ENCODE results near the gene TSPAN10. TPM values are rescaled to one million over a fixed set of nuclear protein-coding genes. Genes with fewer than 3 reads are reported as not detected.
"Not testable (repeated sequence)": the region's sequence is repeated elsewhere in the genome, so short reads cannot be mapped to it uniquely, and the experiment has no call there.

Gene TSPAN10
- total RNA-seq, 1 experiment from 2014 or later: 1.8 TPM

GRCh38 chr17:81675515-81676221 lies 38.7 kb downstream of the TSPAN10 start:
- ChIA-PET POLR2A (interaction anchor here (0.8 to 2.8 kb wide), 4 partner anchors 9 to 187 kb away, joined by 3 to 10 read pairs (median 6); partner anchors contain the start of genes CCDC137, MRPL12, NPLOC4 and OXLD1), CTCF (interaction anchor here (1.0 to 1.6 kb wide), 3 partner anchors 10 to 31 kb away, joined by 4 to 8 read pairs (median 5); no protein-coding TSS in a partner anchor)
- intact Hi-C loops (cut with micrococcal nuclease); H3K4me3 Mint-ChIP-seq (ENCODE audit: unreplicated experiment); H3K27me3 Mint-ChIP-seq (ENCODE audit: insufficient read depth, unreplicated experiment); H3K27ac Mint-ChIP-seq (ENCODE audit: low read depth, unreplicated experiment); H3K4me1 Mint-ChIP-seq (ENCODE audit: insufficient read depth, unreplicated experiment); BruUV-seq (replicated peaks); H3K9me3 Mint-ChIP-seq (ENCODE audit: unreplicated experiment): not testable (repeated sequence)
- DNase-seq (ENCODE audit: unreplicated experiment): peak; percentile 30
- peak; percentile 66 for TF ChIP-seq CTCF (IDR thresholded peaks at IDR 0.05; ENCODE audit: unreplicated experiment)
- H3K36me3 Mint-ChIP-seq (ENCODE audit: insufficient read depth, unreplicated experiment): peaks cover 45% of the 10 kb centered on the region

GRCh38 chr17:81676906-81677305 lies 39.9 kb downstream of the TSPAN10 start:
- DNase-seq (ENCODE audit: unreplicated experiment): no peak
- H3K27me3 Mint-ChIP-seq (ENCODE audit: insufficient read depth, unreplicated experiment): no peaks in the 10 kb centered on the region
- H3K27ac Mint-ChIP-seq (ENCODE audit: low read depth, unreplicated experiment): no peak overlapping the region
- ChIA-PET CTCF (interaction anchor here (0.6 to 1.0 kb wide), 3 partner anchors 28 to 154 kb away, joined by 3 to 5 read pairs (median 3); no protein-coding TSS in a partner anchor), POLR2A (interaction anchor here (0.5 to 2.8 kb wide), 2 partner anchors 11 to 155 kb away, joined by 7 to 10 read pairs; partner anchors contain the start of genes CCDC137 and OXLD1)
- peaks cover 5% of the 10 kb centered on the region for H3K4me1 Mint-ChIP-seq (ENCODE audit: insufficient read depth, unreplicated experiment)
- BruUV-seq (replicated peaks): no TSS peak
- H3K4me3 Mint-ChIP-seq (ENCODE audit: unreplicated experiment): no peak overlapping the region
- H3K9me3 Mint-ChIP-seq (ENCODE audit: unreplicated experiment): no peaks in the 10 kb centered on the region
- no peak for TF ChIP-seq CTCF (IDR thresholded peaks at IDR 0.05; ENCODE audit: unreplicated experiment)
- peaks cover 36% of the 10 kb centered on the region for H3K36me3 Mint-ChIP-seq (ENCODE audit: insufficient read depth, unreplicated experiment)
- intact Hi-C loops (cut with micrococcal nuclease): no loop called here

- POLR2A ChIA-PET: interaction anchor here (1.2 to 1.6 kb wide), 5 partner anchors 10 to 31 kb away, joined by 3 to 7 read pairs (median 5); partner anchors contain the start of genes CCDC137, MRPL12 and OXLD1
- intact Hi-C loops (cut with micrococcal nuclease): no loop called here
- DNase-seq (ENCODE audit: unreplicated experiment): no peak
- TF ChIP-seq CTCF (IDR thresholded peaks at IDR 0.05; ENCODE audit: unreplicated experiment): no peak
- no peak overlapping the region for H3K27ac Mint-ChIP-seq (ENCODE audit: low read depth, unreplicated experiment)
- BruUV-seq (replicated peaks): no TSS peak
- peaks cover 19% of the 10 kb centered on the region for H3K36me3 Mint-ChIP-seq (ENCODE audit: insufficient read depth, unreplicated experiment)
- H3K27me3 Mint-ChIP-seq (ENCODE audit: insufficient read depth, unreplicated experiment): no peaks in the 10 kb centered on the region
- CTCF ChIA-PET: interaction anchor here (0.7 kb wide), 1 partner anchor 567 kb away, joined by 3 read pairs; no protein-coding TSS in a partner anchor
- peaks cover 5% of the 10 kb centered on the region for H3K4me1 Mint-ChIP-seq (ENCODE audit: insufficient read depth, unreplicated experiment)
- H3K4me3 Mint-ChIP-seq (ENCODE audit: unreplicated experiment): no peak overlapping the region
- no peaks in the 10 kb centered on the region for H3K9me3 Mint-ChIP-seq (ENCODE audit: unreplicated experiment)
Measured at GRCh38 chr17:81680150-81680549, 43.2 kb downstream of the TSPAN10 start.

- H3K9me3 Mint-ChIP-seq (ENCODE audit: unreplicated experiment): no peaks in the 10 kb centered on the region
- H3K27me3 Mint-ChIP-seq (ENCODE audit: insufficient read depth, unreplicated experiment): no peaks in the 10 kb centered on the region
- peaks cover 30% of the 10 kb centered on the region for H3K36me3 Mint-ChIP-seq (ENCODE audit: insufficient read depth, unreplicated experiment)
- ChIA-PET CTCF (interaction anchor here (1.1 kb wide), 1 partner anchor 9 kb away, joined by 3 read pairs; no protein-coding TSS in a partner anchor), POLR2A (interaction anchor here (0.6 to 5.0 kb wide), 6 partner anchors 16 to 1424 kb away, joined by 3 to 101 read pairs (median 30); partner anchors contain the start of genes CCDC137, NPLOC4, OXLD1 and SLC25A10)
- no peak for DNase-seq (ENCODE audit: unreplicated experiment)
- peaks cover 5% of the 10 kb centered on the region for H3K4me1 Mint-ChIP-seq (ENCODE audit: insufficient read depth, unreplicated experiment)
- no peak overlapping the region for H3K4me3 Mint-ChIP-seq (ENCODE audit: unreplicated experiment)
- no peak overlapping the region for H3K27ac Mint-ChIP-seq (ENCODE audit: low read depth, unreplicated experiment)
- intact Hi-C loops (cut with micrococcal nuclease): loop anchor here (2.0 kb wide), 1 partner anchor 15 kb away; the partner anchor contains the start of genes CCDC137 and OXLD1
- BruUV-seq (replicated peaks): no TSS peak
- no peak for TF ChIP-seq CTCF (IDR thresholded peaks at IDR 0.05; ENCODE audit: unreplicated experiment)
Measured at GRCh38 chr17:81681672-81682071, 44.7 kb downstream of the TSPAN10 start.
